ENCODE measurements around the gene HPN. TPM values are rescaled to one million over a fixed set of nuclear protein-coding genes. Genes with fewer than 3 reads are reported as not detected.

Gene HPN
- total and polyA plus RNA-seq, 9 donors = 0.42 to 21.1 (median 2.9) TPM; not detected in 1

DNA sequence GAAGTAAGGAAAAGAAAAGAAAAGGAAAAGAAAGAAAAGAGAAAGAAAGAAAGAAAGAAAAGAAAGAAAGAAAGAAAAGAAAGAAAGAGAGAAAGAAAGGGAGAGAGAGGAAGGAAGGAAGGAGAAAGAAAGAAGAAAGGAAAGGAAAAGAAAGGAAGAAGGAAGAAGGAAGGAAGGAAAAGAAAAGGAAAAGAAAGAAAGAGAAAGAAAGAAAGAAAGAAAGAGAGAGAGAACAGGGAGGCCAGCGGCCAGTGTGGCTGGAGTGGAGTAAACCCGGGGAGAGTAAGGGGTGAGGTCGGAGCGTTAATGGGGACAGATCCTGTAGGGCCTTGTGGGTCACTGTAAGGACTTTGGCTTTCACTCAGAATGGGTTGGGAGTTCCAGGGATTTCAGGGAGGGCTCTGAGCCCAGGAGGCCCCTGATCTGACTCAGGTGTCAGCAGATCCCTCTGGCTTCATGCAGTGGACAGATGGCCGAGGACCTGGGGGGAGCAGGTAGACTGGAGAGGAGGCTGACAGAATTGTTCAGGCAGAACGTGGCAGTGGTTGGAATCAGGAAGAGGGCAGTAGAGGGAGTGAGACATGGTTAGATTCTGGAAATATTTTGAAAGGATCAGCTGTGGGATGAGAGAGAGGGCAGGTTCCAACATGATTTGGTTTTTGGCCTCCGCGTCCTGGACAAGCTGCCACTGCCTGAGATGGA, 54.3 kb downstream of the HPN start:
- intact Hi-C loops (cut with DNase I) = loop anchor here in 1 of 4 donors (10.0 kb wide), 1 partner anchor 121 kb away; no protein-coding TSS in a partner anchor
- Histone ChIP-seq H3K9me3 (no peaks in the 10 kb centered on the region), H3K27ac (no peak overlapping the region), H3K4me1 (ENCODE audit: insufficient read depth) (no peaks in the 10 kb centered on the region), H3K36me3 (no peaks in the 10 kb centered on the region), H3K4me3 (no peak overlapping the region), H3K27me3 (no peaks in the 10 kb centered on the region)
- 56 to 66% (median 56%) methylated on average over 8 of the region's 8 CpGs for WGBS, 3 donors
- DNase-seq = no peak
- TF ChIP-seq EP300 (IDR thresholded peaks at IDR 0.05) = no peak
- no peak for TF ChIP-seq POLR2A (IDR thresholded peaks at IDR 0.05)
- TF ChIP-seq, protein P1, sequence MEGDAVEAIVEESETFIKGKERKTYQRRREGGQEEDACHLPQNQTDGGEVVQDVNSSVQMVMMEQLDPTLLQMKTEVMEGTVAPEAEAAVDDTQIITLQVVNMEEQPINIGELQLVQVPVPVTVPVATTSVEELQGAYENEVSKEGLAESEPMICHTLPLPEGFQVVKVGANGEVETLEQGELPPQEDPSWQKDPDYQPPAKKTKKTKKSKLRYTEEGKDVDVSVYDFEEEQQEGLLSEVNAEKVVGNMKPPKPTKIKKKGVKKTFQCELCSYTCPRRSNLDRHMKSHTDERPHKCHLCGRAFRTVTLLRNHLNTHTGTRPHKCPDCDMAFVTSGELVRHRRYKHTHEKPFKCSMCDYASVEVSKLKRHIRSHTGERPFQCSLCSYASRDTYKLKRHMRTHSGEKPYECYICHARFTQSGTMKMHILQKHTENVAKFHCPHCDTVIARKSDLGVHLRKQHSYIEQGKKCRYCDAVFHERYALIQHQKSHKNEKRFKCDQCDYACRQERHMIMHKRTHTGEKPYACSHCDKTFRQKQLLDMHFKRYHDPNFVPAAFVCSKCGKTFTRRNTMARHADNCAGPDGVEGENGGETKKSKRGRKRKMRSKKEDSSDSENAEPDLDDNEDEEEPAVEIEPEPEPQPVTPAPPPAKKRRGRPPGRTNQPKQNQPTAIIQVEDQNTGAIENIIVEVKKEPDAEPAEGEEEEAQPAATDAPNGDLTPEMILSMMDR (IDR thresholded peaks at IDR 0.05) = no peak

DNA sequence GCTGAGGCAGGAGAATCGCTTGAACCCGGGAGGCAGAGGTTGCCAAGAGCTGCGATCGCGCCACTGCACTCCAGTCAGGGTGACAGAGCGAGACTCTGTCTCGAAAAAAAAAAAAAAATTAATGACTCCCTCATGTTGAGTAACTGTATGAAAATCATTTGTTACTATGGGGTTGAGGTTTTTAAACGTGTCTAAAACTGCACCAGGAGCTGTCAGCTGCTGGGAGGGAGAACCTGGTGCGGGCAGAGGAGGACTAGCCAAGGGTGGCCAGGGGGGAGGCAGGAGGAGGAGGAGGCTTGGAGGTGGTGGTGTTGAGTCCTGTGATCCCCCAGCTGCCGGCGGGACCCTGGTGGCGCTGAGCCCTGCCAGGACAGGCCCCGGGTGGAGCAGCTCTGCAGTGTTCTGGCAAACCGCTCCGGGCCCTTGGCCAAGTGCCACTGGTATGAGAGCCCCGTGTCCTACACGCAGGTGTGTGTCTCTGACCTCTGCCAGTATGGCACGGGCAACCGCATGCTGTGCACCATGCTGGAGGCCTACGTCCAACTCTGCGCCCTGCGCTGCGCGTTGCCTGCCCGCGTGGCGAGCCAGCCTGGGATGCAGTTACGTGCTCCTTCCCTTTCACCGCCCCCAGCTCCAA, 57.0 kb downstream of the HPN start:
- DNase-seq = no peak
- no peaks in the 10 kb centered on the region for H3K27me3 ChIP-seq
- 70 to 75% (median 74%) methylated on average over 29 of the region's 29 CpGs for WGBS, 3 donors
- H3K4me1 ChIP-seq (ENCODE audit: insufficient read depth) = no peaks in the 10 kb centered on the region
- H3K4me3 ChIP-seq = no peak overlapping the region
- H3K36me3 ChIP-seq = no peaks in the 10 kb centered on the region
- H3K27ac ChIP-seq = no peak overlapping the region
- H3K9me3 ChIP-seq = no peaks in the 10 kb centered on the region
- TF ChIP-seq EP300 (IDR thresholded peaks at IDR 0.05) (no peak), POLR2A (IDR thresholded peaks at IDR 0.05) (no peak)
- TF ChIP-seq, protein P1 (IDR thresholded peaks at IDR 0.05) = no peak
- intact Hi-C loops (cut with DNase I) = loop anchor here in 1 of 4 donors (10.0 kb wide), 1 partner anchor 124 kb away; no protein-coding TSS in a partner anchor

DNA sequence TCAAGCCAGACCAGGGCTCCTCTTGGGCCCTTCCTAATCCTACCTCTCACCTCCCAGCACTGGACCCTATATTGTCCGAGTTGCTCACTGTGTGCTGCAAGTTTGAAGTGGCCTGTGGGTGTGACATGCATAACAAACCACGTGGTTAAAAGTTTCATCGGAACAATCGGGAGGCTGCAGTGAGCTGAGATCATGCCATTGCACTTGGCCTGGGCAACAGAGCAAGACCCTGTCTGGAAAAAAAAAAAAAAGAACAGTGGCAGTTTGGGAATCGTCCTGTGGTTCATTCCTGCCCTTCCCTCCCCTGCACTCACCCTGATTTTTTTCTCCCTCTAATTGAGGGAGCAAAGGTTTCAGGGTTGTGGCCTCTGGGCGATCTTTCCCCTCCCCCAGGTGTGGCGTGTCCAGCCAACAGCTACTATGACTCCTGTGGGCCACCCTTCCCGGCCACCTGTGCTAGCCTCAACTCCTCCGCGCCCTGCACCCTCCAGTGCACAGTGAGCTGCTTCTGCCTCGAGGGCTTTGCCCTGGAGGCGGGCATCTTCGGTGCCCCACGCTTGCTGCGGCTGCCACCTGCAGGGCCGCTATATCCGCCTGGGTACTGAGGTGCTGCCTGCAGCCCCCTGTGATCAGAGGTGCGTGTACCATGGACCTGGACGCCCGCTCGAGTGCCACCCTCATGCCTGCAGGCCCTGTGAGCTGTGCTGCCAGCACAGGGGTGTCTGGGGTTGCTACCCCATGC, 57.8 kb downstream of the HPN start:
- no peaks in the 10 kb centered on the region for H3K4me1 ChIP-seq (ENCODE audit: insufficient read depth)
- TF ChIP-seq POLR2A (IDR thresholded peaks at IDR 0.05) = no peak
- TF ChIP-seq EP300 (IDR thresholded peaks at IDR 0.05) = no peak
- TF ChIP-seq, protein P1 (IDR thresholded peaks at IDR 0.05) = no peak
- H3K27ac ChIP-seq = no peak overlapping the region
- H3K36me3 ChIP-seq = no peaks in the 10 kb centered on the region
- no peaks in the 10 kb centered on the region for H3K9me3 ChIP-seq
- DNase-seq = no peak
- intact Hi-C loops (cut with DNase I) = loop anchor here in 1 of 4 donors (10.0 kb wide), 1 partner anchor 125 kb away; no protein-coding TSS in a partner anchor
- no peaks in the 10 kb centered on the region for H3K27me3 ChIP-seq
- no peak overlapping the region for H3K4me3 ChIP-seq
- whole genome bisulfite sequencing, 3 donors = 79 to 82% (median 81%) methylated on average over 21 of the region's 21 CpGs

DNA sequence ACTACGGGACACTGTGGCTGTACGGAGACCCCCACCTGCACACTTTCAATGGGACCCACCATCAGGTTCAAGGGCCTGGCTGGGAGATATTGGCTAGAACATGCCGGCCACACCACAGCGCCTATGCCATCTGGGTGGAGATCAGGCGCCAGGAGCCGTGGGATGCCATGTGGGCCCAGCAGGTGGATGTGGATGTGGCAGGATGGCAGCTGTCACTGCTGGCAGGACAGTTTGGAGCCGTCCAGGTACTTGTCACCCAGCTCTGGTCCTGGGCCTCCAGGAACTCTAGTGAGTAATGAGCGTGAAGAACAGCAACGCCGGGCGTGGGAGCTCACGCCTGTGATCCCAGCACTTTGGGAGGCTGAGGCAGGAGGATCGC, 58.4 kb downstream of the HPN start:
- DNase-seq = no peak
- Histone ChIP-seq H3K9me3 (no peaks in the 10 kb centered on the region), H3K4me1 (ENCODE audit: insufficient read depth) (no peaks in the 10 kb centered on the region), H3K36me3 (no peaks in the 10 kb centered on the region), H3K4me3 (no peak overlapping the region), H3K27ac (no peak overlapping the region), H3K27me3 (no peaks in the 10 kb centered on the region)
- intact Hi-C loops (cut with DNase I) = loop anchor here in 1 of 4 donors (10.0 kb wide), 1 partner anchor 125 kb away; no protein-coding TSS in a partner anchor
- TF ChIP-seq POLR2A (IDR thresholded peaks at IDR 0.05) = no peak
- TF ChIP-seq, protein P1 (IDR thresholded peaks at IDR 0.05) = no peak
- no peak for TF ChIP-seq EP300 (IDR thresholded peaks at IDR 0.05)
- 89 to 95% (median 92%) methylated on average over 13 of the region's 13 CpGs for WGBS, 3 donors
